Measurements from ENCODE around the gene EIF3B. TPM values are rescaled to one million over a fixed set of nuclear protein-coding genes. Genes with fewer than 3 reads are reported as not detected.
"Not testable (repeated sequence)": the region's sequence is repeated elsewhere in the genome, so short reads cannot be mapped to it uniquely, and the experiment has no call there.

Gene EIF3B
- total RNA-seq, 3 donors from 2014 or later = 111 to 122 (median 115) TPM

GRCh38 chr7:2388637-2388954, 34.0 kb downstream of the EIF3B start:
- Histone ChIP-seq H3K27me3 (no peaks in the 10 kb centered on the region), H3K27ac (no peak overlapping the region), H3K36me3 (no peaks in the 10 kb centered on the region), H3K9me3 (no peaks in the 10 kb centered on the region), H3K4me3 (no peak overlapping the region), H3K4me1 (no peaks in the 10 kb centered on the region)
- intact Hi-C loops (cut with DNase I; ENCODE audit: low total_unique reads) = no loop called here
- no peak for DNase-seq (ENCODE audit: low spot score in 2 of 2)
- TF ChIP-seq POLR2A (IDR thresholded peaks at IDR 0.05) = no peak
- no peak for TF ChIP-seq POLR2AphosphoS5 (IDR thresholded peaks at IDR 0.05)
- no peak for TF ChIP-seq CTCF (IDR thresholded peaks at IDR 0.05)

- H3K36me3 ChIP-seq; intact Hi-C loops (cut with DNase I; ENCODE audit: low total_unique reads); H3K27ac ChIP-seq; H3K4me3 ChIP-seq; H3K27me3 ChIP-seq; H3K4me1 ChIP-seq; H3K9me3 ChIP-seq: not testable (repeated sequence)
- DNase-seq (ENCODE audit: low spot score in 2 of 2) = peak in 1 of 2 donors; percentile 46
These were observed 35.6 kb downstream of the EIF3B start for GRCh38 chr7:2390020-2390816.

GRCh38 chr7:2393706-2394105, 39.1 kb downstream of the EIF3B start:
- Histone ChIP-seq H3K4me1 (no peaks in the 10 kb centered on the region), H3K27me3 (no peaks in the 10 kb centered on the region), H3K36me3 (no peaks in the 10 kb centered on the region), H3K27ac (no peak overlapping the region), H3K4me3 (no peak overlapping the region), H3K9me3 (no peaks in the 10 kb centered on the region)
- TF ChIP-seq CTCF (IDR thresholded peaks at IDR 0.05) (no peak), POLR2A (IDR thresholded peaks at IDR 0.05) (no peak), POLR2AphosphoS5 (IDR thresholded peaks at IDR 0.05) (no peak)
- DNase-seq (ENCODE audit: low spot score in 2 of 2) = no peak
- intact Hi-C loops (cut with DNase I; ENCODE audit: low total_unique reads) = no loop called here

- no peak for DNase-seq (ENCODE audit: low spot score in 2 of 2)
- Histone ChIP-seq H3K27ac (no peak overlapping the region), H3K4me1 (peaks cover 0 to 3% of the 10 kb centered on the region in 2 donors), H3K9me3 (no peaks in the 10 kb centered on the region), H3K4me3 (no peak overlapping the region), H3K36me3 (no peaks in the 10 kb centered on the region), H3K27me3 (no peaks in the 10 kb centered on the region)
- intact Hi-C loops (cut with DNase I; ENCODE audit: low total_unique reads) = no loop called here
- TF ChIP-seq POLR2A (IDR thresholded peaks at IDR 0.05) = no peak
- no peak for TF ChIP-seq POLR2AphosphoS5 (IDR thresholded peaks at IDR 0.05)
- TF ChIP-seq CTCF (IDR thresholded peaks at IDR 0.05) = no peak
These were observed 40.0 kb downstream of the EIF3B start for GRCh38 chr7:2394566-2395082.

GRCh38 chr7:2398506-2398905, 43.9 kb downstream of the EIF3B start:
- H3K36me3 ChIP-seq = no peaks in the 10 kb centered on the region
- TF ChIP-seq POLR2A (IDR thresholded peaks at IDR 0.05) (no peak), CTCF (IDR thresholded peaks at IDR 0.05) (no peak), POLR2AphosphoS5 (IDR thresholded peaks at IDR 0.05) (no peak)
- no peaks in the 10 kb centered on the region for H3K9me3 ChIP-seq
- no peak overlapping the region for H3K4me3 ChIP-seq
- H3K27ac ChIP-seq = no peak overlapping the region
- H3K4me1 ChIP-seq = peaks cover 0 to 10% of the 10 kb centered on the region in 2 donors
- intact Hi-C loops (cut with DNase I; ENCODE audit: low total_unique reads) = no loop called here
- no peak for DNase-seq (ENCODE audit: low spot score in 2 of 2)
- H3K27me3 ChIP-seq = no peaks in the 10 kb centered on the region
